ACHN (cell line): ENCODE data around the gene SPATA12.

Source experiments
- DNase-seq: peaks from one replicate; pipeline ENCODE4 v3.0.0-alpha.2; 2015
- in situ Hi-C: cut with HindIII; loops from 2 replicates; pipeline ENCODE4 v1.10.0; 2017; ENCODE audit warnings: low sequenced_read_pairs, low pct_ligation_motif_present, low pct_unique_long_range_greater_than_20kb

SPATA12 gene

DNA sequence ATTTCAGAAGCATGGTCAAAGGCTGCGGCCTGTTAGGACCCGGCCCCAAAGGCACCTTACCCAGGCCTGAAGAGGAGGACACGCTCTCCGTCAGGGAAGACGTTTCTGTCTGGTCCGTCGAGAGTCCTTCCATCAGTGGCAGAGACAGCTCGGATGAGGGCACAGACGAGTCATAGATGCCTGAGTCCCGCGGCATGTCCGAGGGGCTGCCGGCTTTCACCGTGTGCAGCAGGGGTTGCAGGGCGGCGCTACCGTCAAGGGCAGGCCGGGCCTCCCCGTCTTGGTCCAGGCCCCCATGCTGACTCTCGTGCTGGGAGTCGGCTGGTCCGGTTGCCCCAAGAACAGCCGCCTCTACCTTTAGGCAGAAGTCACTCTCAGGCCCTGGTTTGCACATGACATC is 37.1 kb downstream of the SPATA12 start:
- no peak for DNase-seq
- in situ Hi-C loops, result no loop called here

DNA sequence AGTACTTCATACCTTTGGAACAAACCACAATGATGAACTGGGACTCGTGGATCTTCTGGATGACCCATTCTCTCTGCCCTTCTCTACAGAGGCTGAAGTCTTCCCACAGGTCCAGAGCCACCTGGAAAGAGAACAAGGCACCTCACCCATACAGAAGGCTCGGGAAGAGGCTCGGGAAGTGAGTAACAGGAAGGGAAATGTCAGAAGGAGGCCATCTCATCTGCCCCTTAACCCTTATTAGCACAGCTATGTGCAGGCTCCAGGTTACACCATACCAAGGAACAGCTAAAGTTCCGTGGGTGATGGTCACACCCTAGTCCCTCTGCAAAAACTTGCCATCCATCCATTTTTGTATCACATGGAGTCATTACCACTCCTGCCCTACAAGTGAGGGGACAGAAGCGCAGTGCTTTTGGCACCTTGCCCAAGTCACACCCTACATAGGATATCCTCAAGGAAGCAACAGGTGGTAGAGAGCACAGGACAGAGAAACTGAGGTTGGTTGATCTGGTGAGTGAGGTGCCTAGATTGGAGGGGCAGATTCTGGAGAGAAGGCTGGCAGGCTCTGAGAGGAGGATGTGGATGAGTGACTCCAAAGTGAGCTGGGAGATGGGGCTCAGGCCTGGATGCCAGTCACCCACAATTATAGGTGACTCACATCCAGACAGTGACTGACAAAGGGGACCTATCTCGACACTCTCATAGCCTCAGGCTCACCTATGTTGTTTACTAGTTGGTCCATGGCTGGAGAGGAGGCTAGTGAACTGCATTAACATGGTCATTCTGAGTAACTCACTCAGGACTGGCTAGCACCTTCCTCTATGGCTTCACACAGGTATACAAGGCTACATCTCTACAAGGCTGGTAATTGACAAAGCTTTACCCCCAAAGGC is 38.2 kb downstream of the SPATA12 start:
- in situ Hi-C loops, result no loop called here
- DNase-seq, result no peak

DNA sequence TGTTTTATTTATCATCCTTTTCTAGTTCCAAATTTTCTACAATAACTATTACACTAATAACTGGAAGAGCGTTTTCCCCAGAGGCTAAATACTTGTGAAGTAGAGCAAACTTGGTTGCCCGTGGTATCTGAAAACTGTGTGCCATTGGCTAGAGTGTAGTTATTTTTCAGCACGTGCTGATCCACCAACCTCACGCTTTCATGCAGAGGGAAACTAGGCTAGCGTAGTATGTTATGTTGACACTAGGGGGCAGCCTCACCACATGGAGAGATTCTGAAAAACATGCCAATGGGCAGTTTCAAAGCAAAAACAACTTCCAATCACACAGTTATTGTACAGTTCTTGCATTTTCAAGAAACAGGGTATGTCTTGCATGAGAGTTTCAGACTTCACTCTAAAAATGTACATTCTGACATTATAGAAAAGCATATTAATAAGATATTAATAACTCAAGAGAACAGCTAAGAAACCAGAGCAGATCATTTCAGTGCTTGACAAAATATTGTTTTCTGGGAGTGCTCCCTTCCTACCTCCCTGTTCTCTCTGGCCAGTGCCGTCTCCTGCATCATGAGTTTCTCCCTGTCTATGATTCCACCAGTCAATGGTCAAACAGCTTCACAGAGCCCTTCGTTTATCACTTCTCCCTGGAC is 39.7 kb downstream of the SPATA12 start:
- in situ Hi-C loops, result no loop called here
- peak; percentile 71 for DNase-seq

DNA sequence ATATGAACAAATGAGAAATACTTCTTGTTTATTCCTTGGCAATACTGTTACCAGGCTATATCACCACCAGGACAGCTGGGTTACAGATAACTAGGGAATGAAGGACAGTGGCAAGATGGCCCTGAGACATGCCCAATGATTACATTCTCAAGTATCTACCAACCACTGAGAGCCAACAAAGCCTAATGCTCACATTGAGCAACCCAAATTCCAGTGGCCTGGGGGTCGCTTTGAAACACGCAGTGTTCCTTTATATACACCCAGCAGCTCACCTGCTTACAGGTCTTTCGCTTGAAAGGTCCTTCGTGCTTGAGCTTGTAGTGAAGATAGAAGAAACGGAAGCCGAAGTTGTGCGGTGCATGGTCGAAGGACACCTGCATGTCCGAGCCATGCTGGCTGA is 45.1 kb downstream of the SPATA12 start:
- no peak for DNase-seq
- in situ Hi-C loops, result no loop called here

DNA sequence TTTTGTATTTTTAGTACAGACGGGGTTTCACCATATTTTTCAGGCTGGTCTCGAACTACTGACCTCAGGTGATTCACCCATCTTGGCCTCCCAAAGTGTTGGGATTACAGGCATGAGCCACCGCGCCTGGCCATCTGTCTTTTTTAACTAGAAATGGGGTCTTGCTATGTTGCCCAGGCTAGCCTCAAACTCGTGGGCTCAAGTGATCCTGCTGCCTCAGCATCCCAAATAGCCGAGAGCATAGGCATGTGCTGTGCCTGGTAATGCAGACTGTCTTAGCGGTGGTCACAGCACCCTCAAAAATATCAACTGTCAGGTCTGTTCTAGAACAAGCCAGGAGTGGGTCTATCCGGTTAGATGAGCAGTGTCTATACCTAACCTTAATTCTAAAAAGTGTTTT is 48.2 kb downstream of the SPATA12 start:
- DNase-seq, result no peak
- in situ Hi-C loops, result no loop called here

DNA sequence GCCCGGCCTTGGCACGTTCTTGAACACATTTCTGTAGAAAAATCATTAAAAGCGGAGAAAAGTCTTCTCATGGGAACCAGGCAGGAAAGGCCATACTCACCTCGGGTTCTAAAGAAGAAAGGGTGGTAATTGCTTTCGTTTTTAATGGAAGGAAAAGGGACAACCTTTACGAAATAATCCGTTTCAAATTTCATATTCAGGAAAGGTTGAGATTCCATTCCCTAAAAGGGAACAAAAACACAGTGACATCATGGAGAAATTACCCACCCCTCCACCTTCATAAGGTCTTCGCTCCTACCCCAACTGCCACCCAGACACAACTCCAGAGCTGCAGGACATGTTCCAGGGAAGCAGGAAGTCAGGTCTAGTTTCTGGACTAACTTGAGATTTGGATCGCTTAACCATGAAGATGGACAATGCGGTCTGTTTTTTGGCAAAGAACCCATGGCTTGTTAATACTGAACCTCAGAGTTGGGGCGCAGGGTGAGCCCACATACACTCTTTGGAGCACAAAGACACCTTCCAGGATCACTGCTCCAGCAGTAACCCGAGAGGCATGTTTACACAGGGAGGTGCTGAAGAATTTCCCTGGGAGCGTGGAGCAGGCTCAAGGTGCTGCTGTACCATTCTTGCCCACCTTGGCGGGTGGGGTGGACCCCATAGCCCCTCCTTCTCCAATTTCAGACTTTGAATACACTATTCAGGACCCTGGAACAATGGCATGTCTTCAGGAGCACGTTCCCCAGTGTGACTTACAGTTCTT is 49.2 kb downstream of the SPATA12 start:
- in situ Hi-C loops, result no loop called here

DNA sequence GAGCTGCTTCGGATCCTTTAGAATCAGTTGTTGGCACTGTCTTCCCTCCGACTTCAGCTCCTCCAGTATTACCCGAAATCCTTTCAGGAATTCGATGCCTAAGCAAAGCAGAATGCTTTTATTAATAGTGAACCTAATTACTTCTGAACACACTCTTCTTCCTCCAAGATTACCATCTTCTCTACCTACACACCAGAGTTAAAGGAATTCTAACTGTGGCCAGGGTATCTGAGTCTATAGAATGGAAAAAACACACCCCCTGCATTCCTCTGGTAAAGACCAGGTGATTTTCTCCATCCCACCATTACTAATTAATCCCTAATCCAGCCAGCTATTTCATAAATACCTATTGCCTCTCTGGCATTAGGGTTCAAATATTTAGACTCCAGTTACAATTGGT is 49.8 kb downstream of the SPATA12 start:
- in situ Hi-C loops, result no loop called here

More for the DNA sequence above, 49.2 kb downstream of the SPATA12 start:
- DNase-seq, result no peak

DNA sequence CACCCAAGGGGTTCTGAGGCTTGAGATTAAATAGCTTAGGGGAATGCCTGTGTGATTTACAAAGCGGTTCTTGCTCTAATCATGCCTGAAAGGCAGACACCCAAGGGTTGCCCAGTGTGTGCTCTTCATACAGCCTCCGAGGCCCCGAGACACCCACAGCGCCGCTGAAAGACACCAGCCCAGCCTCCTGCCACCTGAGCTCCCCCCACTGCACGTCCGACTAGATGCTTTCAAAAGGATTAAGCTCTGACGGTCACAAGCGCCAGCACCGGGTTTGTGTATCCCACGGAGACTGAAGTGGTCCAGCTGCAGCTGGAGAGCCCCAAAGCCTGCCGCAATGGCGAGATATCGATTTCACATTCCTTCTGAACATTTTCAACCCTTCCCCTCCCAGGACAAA is 50.3 kb downstream of the SPATA12 start:
- in situ Hi-C loops, result no loop called here
- no peak for DNase-seq

More for the DNA sequence above, 49.8 kb downstream of the SPATA12 start:
- DNase-seq, result no peak

DNA sequence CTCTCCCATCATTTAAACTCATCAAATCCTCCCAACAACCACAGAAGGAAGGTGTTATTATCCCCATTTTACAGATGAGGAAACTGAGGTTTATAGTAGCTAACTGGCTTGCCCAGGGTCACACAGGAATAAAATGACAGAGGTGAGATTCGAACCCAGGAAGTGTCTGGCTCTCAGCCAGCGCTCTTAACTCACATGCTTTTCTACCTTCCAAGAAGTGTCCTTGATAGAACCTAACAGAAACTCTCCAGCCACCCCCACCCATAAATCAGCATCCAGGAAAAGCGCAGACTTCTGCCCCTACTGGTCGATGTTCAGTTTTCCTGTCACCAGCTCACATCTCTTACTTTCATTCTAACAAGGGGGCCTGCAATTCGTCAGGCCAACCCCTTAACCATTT is 51.7 kb downstream of the SPATA12 start:
- in situ Hi-C loops, result no loop called here
- DNase-seq, result peak; percentile 18

DNA sequence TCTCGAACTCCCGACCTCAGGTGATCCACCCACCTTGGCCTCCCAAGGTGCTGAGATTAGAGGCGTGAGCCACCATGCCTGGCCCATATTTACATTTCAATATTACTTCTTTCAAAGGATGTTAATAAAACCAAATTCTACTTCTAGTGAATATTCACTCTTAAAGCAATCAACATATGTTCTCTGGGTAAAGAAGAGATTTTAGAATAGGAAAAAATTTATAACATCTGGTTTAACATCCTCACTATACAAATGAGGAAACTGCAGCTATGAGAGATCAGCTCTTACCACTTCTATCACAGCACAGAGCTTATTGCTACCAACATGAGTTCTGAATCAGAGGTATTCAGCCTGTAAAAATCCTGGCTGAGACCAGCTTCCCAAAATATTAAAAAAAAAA is 56.0 kb downstream of the SPATA12 start:
- in situ Hi-C loops, result no loop called here
- DNase-seq, result no peak

DNA sequence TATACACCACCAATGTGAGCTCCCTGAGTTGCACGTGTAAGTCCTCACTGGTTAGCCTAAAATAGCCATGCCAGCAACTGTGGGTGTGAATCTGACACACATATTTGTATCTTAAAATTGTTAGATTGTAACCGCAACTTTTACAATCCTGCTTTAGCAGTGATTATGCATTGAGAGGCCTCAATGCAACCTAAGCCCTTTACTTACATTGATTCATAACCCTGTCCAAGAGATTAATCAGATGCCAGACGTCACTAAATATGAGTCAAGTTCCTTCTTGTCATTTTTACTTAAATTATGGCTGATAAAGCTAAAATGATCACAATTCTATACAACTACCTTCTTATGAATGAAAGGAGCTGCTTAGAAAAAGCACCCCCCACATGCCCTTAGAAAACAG is 57.8 kb downstream of the SPATA12 start:
- no peak for DNase-seq
- in situ Hi-C loops, result no loop called here

DNA sequence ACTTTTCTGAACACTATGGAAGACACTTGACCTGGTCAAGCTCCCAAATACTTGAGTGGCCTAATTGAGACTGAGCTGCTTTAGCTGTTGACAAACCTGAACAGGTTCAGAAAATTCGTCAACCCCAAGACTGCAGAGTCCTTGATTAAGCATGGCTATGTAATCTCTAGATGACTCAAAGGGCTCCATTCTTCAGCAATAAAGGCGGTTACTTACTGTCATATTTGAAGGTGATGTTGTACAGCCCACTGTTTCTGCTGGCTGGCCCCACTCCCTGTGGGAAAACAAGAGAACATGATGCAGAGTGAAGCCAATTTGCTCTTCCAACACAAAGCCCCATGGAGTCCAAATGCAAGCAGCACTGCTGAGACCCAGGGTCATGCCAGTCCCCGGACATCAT is 59.6 kb downstream of the SPATA12 start:
- no peak for DNase-seq
- in situ Hi-C loops, result no loop called here

DNA sequence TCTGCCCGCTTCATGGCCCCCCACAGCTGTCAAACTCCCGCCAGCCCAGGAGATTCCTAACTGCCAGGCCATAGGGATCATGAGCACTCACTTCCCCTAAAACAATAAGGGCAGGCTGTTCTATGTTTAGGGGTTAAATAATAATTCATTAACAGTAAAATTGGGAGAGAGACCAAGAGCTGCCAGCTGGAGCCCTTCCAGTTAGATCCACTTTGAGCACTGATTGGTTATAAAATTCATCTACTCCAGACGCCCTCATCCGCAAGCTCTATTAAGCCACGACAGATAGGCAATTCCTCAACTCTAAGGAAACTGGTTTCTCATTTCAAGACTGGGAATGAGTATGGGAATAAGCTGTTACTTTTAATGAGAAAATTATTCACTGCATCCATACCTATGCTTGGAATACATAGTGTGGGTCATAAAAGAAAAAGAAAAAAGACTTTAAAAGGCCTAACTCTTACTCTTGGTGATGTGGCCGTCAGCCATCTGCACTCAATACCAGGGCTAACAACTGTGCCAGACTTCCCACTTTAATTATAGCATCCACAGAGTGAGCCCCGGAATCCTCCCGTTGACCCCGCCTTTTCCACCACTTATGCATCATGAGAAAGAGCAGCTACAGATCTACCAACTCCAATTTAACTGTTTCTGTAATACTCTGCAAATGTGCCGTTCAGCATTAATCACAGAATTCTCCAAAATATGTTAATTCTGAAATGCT is 60.1 kb downstream of the SPATA12 start:
- in situ Hi-C loops, result no loop called here
- DNase-seq, result no peak
